C4-2B (cell line): ENCODE measurements around the gene JAK1.

ENCODE experiments used
- CTCF ChIP-seq: fragments of 450-650 bp; conservative IDR thresholded peaks from 2 replicates; pipeline ENCODE4 v1.5.1; 2017; ENCODE audit warnings: mild to moderate bottlenecking
- ZFX ChIP-seq: fragments of 450-650 bp; IDR thresholded peaks from 2 replicates; pipeline ENCODE4 v1.6.1; 2017

- no peak for TF ChIP-seq CTCF
- no peak for TF ChIP-seq ZFX
These were observed 109.0 kb downstream of the JAK1 start for GRCh38 chr1:64857347-64857746.
